Body of pancreas (tissue), 4 donors: Measurements from ENCODE around the gene KRTCAP3. TPM values are rescaled to one million over a fixed set of nuclear protein-coding genes. Genes with fewer than 3 reads are reported as not detected.

ENCODE experiments used
- ATAC-seq: fragments of 150-250 bp; one replicate; pipeline ENCODE4 v1.9.1; 2016
- DNase-seq, 4 donors: peaks; one replicate each; pipeline ENCODE4 v3.0.0-alpha.2; 2019
- H3K27ac ChIP-seq, 4 donors: fragments of 200-600 bp; sonication (generic); 1 replicate in 3 of 4; 2 replicates in 1 of 4; pipeline versions ENCODE4 v1.5.1 to v1.6.1; 2016 to 2019; ENCODE audit warnings: mild to moderate bottlenecking in 1 of 4, mixed read lengths in 1 of 4, moderate library complexity in 1 of 4
- H3K27me3 ChIP-seq, 2 donors: fragments of 200-600 bp; sonication (generic); one replicate each; pipeline ENCODE4 v1.6.0; 2016; ENCODE audit warnings: mild to moderate bottlenecking in 1 of 2
- H3K36me3 ChIP-seq, 2 donors: fragments of 200-600 bp; sonication (generic); replicated peaks in 1 of 2; 2 replicates each; pipeline ENCODE4 v1.5.1; 2016; ENCODE audit warnings: low read depth in 2 of 2; ENCODE audit not compliant: insufficient read depth in 1 of 2
- H3K4me1 ChIP-seq: fragments of 200-600 bp; sonication (generic); one replicate; pipeline ENCODE4 v1.6.0; 2016
- H3K4me3 ChIP-seq, 2 donors: fragments of 200-600 bp; sonication (generic); 1 replicate in 1 of 2; 2 replicates in 1 of 2; pipeline ENCODE4 v1.5.1; 2016 to 2019
- H3K9me3 ChIP-seq, 3 donors: fragments of 200-600 bp; sonication (generic); 1 replicate in 2 of 3; 2 replicates in 1 of 3; pipeline ENCODE4 v1.5.1; 2016
- CTCF ChIP-seq, 7 experiments: fragments of 450-650 bp in 4 of 7; fragments of 200-600 bp in 3 of 7; sonication (generic) in 3 of 7; IDR thresholded peaks; one replicate each; pipeline ENCODE4 v1.5.1; 2016 to 2019; ENCODE audit warnings: antibody characterized with exemption in 7 of 7
- POLR2A ChIP-seq, 3 donors: fragments of 450-650 bp; IDR thresholded peaks; one replicate each; pipeline ENCODE4 v1.6.1; 2016; ENCODE audit warnings: antibody characterized with exemption in 3 of 3, mild to moderate bottlenecking in 2 of 3
- WGBS, 2 donors: methylation state at CpG; one replicate each; pipeline ENCODE4 v1.1.5; 2017; 5-methylcytosine and 5-hydroxymethylcytosine counted together
- intact Hi-C: fragments of 100-400 bp; cut with DNase I; formaldehyde crosslinking; loops from one replicate; pipeline ENCODE4 v1.15.1; 2023
- total RNA-seq, 2 donors: library from RNA; depleted of rRNA; stranded (reverse); fragments of >200 nt; gene quantifications; one replicate each; pipeline ENCODE4 v1.1.0, GENCODE V29; 2016

KRTCAP3 gene
- total RNA-seq, 2 donors from 2014 or later: 11.9 to 25.2 TPM

- WGBS, 2 donors: 5 to 7% methylated on average over 7 of the region's 7 CpGs
- TF ChIP-seq POLR2A (IDR thresholded peaks at IDR 0.05) (no peak), CTCF (IDR thresholded peaks at IDR 0.05) (no peak)
- no peak for DNase-seq
- no peak for ATAC-seq
- Histone ChIP-seq H3K9me3 (no peaks in the 10 kb centered on the region), H3K27me3 (no peaks in the 10 kb centered on the region), H3K4me1 (peaks cover 39% of the 10 kb centered on the region), H3K36me3 (no peaks in the 10 kb centered on the region), H3K27ac (peak overlapping the region; percentile 96 to 99 (median 97)), H3K4me3 (peak overlapping the region; percentile 76 to 90)
- intact Hi-C loops: no loop called here
Observed at GRCh38 chr2:27427863-27428212, 14.3 kb upstream of the KRTCAP3 start.

DNA sequence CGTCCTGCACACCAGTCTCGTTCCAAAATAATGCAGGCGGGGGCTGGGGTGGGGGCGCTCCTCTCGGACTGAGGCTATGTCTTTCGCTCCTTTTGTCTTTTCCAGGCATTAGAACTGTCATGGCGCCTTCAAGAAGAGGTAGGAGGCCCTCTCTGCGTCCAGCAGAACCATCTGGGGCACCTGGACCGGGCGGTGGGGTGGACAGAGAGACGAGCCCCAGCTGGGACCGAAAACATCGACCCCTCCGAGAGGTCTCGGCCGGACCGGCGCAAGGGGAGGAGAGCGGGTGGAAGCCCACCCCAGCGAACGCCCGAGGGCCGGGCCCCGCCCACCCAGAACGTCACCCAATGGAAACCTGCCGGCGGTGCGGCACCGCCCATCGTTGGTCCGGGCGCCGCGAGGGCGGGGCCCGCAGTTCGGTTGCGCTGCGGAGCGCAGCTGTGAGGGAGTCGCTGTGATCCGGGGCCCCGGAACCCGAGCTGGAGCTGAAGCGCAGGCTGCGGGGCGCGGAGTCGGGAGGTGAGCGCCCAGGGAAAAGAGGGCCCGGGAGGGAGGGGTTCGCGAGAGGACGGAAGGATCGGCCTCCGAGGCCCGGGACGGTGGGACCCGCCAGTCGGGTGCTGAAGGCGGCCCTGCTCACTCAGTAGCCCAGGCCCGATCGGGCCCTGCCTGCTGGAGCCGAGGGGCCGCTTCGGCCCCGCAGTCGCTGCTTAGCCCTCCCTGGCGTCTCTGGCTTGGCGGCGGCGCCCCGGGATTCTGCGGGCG is 13.8 kb upstream of the KRTCAP3 start, which contains the start of gene NRBP1:
TSS of gene NRBP1 (plus strand) at position 419 of the 765 bp plus-strand sequence. CDS start 4,643 bp downstream, outside the sequence.
- peak within 1 kb of the TSS; percentile 76 to 90 for H3K4me3 ChIP-seq
- peaks cover under 1% of the 10 kb centered on the region in 2 donors for H3K36me3 ChIP-seq
- H3K4me1 ChIP-seq: peaks cover 40% of the 10 kb centered on the region
- 0% methylated on average over 16 to 57 of the region's 75 CpGs for WGBS, 2 donors
- H3K27me3 ChIP-seq: no peaks in the 10 kb centered on the region
- peak within 1 kb of the TSS; percentile 96 to 99 (median 97) for H3K27ac ChIP-seq
- TF ChIP-seq CTCF (IDR thresholded peaks at IDR 0.05): no peak
- peak; percentile 95 to 98 (median 97) for TF ChIP-seq POLR2A (IDR thresholded peaks at IDR 0.05)
- intact Hi-C loops: no loop called here
- H3K9me3 ChIP-seq: no peaks in the 10 kb centered on the region
- ATAC-seq (peak; percentile 93), DNase-seq (peak; percentile 93 to 95 (median 94))

DNA sequence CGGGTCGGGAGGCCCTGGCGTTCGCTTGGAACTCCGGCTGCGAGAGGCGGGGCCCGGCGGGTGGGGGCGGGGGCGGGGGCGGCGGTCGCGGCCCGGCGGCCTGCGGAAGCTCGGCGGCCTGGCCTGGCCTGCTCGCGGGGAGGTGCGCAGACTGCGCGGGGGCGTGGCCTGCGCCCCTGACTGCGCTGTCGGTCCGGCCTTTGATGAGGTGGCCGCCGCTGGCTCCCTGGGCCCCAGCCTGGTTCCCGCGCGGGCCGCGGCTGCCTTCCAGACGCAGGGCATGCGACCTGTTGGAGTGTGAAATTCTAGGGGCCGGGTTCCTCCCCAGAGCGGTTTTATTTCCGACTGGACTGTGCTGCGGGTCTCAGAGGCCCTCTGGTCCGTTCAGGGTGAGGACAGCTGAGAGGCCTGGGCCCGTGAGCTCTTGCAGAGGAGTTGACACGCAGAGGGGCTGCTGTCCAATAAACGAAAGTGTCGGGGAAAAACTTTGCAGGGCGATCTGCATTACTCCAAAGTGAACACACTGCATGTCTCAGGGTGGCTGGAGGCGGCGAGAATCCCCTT is 13.1 kb upstream of the KRTCAP3 start:
- peaks cover 40% of the 10 kb centered on the region for H3K4me1 ChIP-seq
- H3K27me3 ChIP-seq: no peaks in the 10 kb centered on the region
- WGBS, 2 donors: 1% methylated on average over 16 to 39 of the region's 51 CpGs
- TF ChIP-seq CTCF (IDR thresholded peaks at IDR 0.05) (peak in 1 of 7 experiments; percentile 9), POLR2A (IDR thresholded peaks at IDR 0.05) (no peak)
- peaks cover 5 to 7% of the 10 kb centered on the region in 2 donors for H3K36me3 ChIP-seq
- peak; percentile 87 for ATAC-seq
- DNase-seq: peak; percentile 88 to 92 (median 91)
- peak overlapping the region; percentile 96 to 99 (median 97) for H3K27ac ChIP-seq
- peak overlapping the region; percentile 76 to 90 for H3K4me3 ChIP-seq
- intact Hi-C loops: no loop called here
- no peaks in the 10 kb centered on the region for H3K9me3 ChIP-seq

DNA sequence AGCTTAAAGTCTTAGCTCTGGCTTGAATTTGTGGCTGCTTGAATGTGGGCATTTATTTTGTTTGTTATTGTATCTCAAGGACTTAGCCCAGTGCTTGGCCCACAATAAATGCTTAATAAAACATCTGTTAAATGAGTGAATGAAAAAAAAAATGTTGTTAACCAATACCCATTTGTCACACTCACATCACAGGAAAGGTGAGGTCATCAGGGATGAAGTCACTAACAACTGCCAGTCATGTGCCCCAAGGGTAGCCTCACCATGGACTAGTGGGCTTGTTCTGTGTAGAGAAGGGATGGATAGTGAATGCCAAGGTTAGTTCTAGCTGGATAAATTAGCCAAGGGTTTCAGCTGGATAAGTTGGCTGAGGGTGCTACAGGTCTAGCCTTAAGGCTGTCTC is 10.8 kb upstream of the KRTCAP3 start:
- Histone ChIP-seq H3K9me3 (no peaks in the 10 kb centered on the region), H3K27ac (no peak overlapping the region), H3K27me3 (no peaks in the 10 kb centered on the region), H3K36me3 (peaks cover 18 to 21% of the 10 kb centered on the region in 2 donors), H3K4me3 (no peak overlapping the region), H3K4me1 (peaks cover 40% of the 10 kb centered on the region)
- DNase-seq (peak in 2 of 4 donors; percentile 24 to 31), ATAC-seq (no peak)
- TF ChIP-seq POLR2A (IDR thresholded peaks at IDR 0.05) (no peak), CTCF (IDR thresholded peaks at IDR 0.05) (no peak)
- intact Hi-C loops: no loop called here
